Activated naive CD8-positive, alpha-beta T cell treated with anti-CD3 and anti-CD28 coated beads, Interleukin-2, amount 10 ng/mL, durations not matched to agents 7 days and 5 days (primary cell): ENCODE data around the gene MAD1L1. TPM values are rescaled to one million over a fixed set of nuclear protein-coding genes. Genes with fewer than 3 reads are reported as not detected.
"Not testable (repeated sequence)": the region's sequence is repeated elsewhere in the genome, so short reads cannot be mapped to it uniquely, and the experiment has no call there.

Source experiments
- ATAC-seq: fragments of 150-1000 bp; cut with Tn5 transposase; one replicate; pipeline ENCODE4 v1.10.0; 2021; ENCODE audit warnings: low read depth, moderate library complexity
- POLR2A ChIA-PET: fragments of 350-600 bp; sonication (Branson Sonifier 250); formaldehyde crosslinking; loops from one replicate; lab custom pipeline; 2021; ENCODE audit warnings: antibody characterized with exemption; lab: Charles Lee
- DNase-seq: peaks from one replicate; pipeline ENCODE4 v3.0.0; 2021
- H3K27ac Mint-ChIP-seq: one replicate; pipeline ENCODE4 v1.8.0; 2022; ENCODE audit warnings: mild to moderate bottlenecking, mixed read lengths
- H3K27me3 Mint-ChIP-seq: one replicate; pipeline ENCODE4 v1.8.0; 2022; ENCODE audit warnings: mild to moderate bottlenecking, moderate library complexity, mixed read lengths
- H3K36me3 Mint-ChIP-seq: one replicate; pipeline ENCODE4 v1.8.0; 2021; ENCODE audit warnings: mild to moderate bottlenecking, mixed read lengths
- H3K4me1 Mint-ChIP-seq: one replicate; pipeline ENCODE4 v1.8.0; 2021; ENCODE audit warnings: mixed read lengths
- H3K4me3 Mint-ChIP-seq: one replicate; pipeline ENCODE4 v1.8.0; 2022; ENCODE audit warnings: mild to moderate bottlenecking, moderate library complexity, mixed read lengths
- H3K9me3 Mint-ChIP-seq: one replicate; pipeline ENCODE4 v1.8.0; 2021; ENCODE audit warnings: mixed read lengths
- total RNA-seq, 2 experiments: library from RNA; stranded (reverse); gene quantifications; one replicate each; pipeline ENCODE4 v1.2.3, GENCODE V29; 2021

The MAD1L1 gene
- total RNA-seq, 2 experiments from 2014 or later: 72.7 to 82.6 TPM

GRCh38 chr7:2164646-2165045 is 68.1 kb downstream of the MAD1L1 start:
- H3K27ac Mint-ChIP-seq: no peak overlapping the region
- H3K27me3 Mint-ChIP-seq: no peaks in the 10 kb centered on the region
- H3K36me3 Mint-ChIP-seq: no peaks in the 10 kb centered on the region
- no peak overlapping the region for H3K4me3 Mint-ChIP-seq
- ATAC-seq (no peak), DNase-seq (no peak)
- no peaks in the 10 kb centered on the region for H3K9me3 Mint-ChIP-seq
- no peaks in the 10 kb centered on the region for H3K4me1 Mint-ChIP-seq
- POLR2A ChIA-PET: no interaction called here

DNA sequence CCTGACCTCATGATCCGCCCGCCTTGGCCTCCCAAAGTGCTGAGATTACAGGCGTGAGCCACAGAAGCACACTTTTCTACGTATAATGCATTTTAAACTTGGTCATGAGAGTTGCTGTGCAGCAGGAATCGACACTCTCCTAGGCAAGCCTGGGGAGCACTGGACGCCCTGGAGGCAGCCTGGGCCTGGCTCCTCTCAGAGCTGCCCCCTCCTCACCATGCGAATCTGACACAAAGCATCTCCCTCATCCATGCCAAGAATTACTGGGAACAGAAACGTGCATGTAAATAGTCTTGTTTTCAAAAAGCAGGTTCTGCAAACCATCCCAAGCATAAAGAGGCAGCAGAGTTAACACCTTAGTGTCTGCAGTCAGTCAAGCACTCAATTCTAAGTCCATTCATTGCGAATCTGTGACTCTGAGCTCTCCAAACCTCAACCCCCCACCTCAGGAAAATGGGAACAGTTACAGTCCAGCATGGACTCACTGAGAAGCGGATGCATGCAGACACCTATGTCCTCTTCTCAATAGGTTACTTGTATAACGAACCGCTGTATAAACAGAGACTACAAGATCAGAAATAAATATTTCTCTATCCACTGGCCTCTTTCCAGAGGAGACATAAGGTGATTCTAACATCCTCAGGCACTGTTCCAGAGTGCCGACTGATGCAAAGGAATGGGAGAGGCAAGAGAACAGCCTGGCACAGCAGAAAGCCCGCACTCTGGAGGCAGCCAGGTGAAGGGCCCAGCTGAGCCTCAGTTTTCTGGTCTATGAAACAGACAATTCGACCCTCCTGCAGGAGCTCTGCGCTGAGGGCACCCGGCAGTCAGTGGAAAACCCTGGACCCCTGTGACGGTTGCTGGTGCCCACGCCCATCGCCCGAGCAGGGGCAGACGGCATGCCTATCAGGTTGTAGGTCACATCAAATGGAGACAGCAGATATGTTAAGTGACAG is 68.9 kb downstream of the MAD1L1 start:
- ATAC-seq (no peak), DNase-seq (no peak)
- Mint-ChIP-seq H3K4me3 (no peak overlapping the region), H3K27me3 (no peaks in the 10 kb centered on the region), H3K27ac (no peak overlapping the region), H3K36me3 (no peaks in the 10 kb centered on the region), H3K4me1 (no peaks in the 10 kb centered on the region), H3K9me3 (no peaks in the 10 kb centered on the region)
- POLR2A ChIA-PET: no interaction called here

GRCh38 chr7:2162959-2163358 is 69.8 kb downstream of the MAD1L1 start:
- Mint-ChIP-seq H3K36me3 (no peaks in the 10 kb centered on the region), H3K27ac (no peak overlapping the region), H3K4me3 (no peak overlapping the region), H3K9me3 (no peaks in the 10 kb centered on the region), H3K4me1 (no peaks in the 10 kb centered on the region), H3K27me3 (no peaks in the 10 kb centered on the region)
- ATAC-seq (no peak), DNase-seq (no peak)
- POLR2A ChIA-PET: no interaction called here

DNA sequence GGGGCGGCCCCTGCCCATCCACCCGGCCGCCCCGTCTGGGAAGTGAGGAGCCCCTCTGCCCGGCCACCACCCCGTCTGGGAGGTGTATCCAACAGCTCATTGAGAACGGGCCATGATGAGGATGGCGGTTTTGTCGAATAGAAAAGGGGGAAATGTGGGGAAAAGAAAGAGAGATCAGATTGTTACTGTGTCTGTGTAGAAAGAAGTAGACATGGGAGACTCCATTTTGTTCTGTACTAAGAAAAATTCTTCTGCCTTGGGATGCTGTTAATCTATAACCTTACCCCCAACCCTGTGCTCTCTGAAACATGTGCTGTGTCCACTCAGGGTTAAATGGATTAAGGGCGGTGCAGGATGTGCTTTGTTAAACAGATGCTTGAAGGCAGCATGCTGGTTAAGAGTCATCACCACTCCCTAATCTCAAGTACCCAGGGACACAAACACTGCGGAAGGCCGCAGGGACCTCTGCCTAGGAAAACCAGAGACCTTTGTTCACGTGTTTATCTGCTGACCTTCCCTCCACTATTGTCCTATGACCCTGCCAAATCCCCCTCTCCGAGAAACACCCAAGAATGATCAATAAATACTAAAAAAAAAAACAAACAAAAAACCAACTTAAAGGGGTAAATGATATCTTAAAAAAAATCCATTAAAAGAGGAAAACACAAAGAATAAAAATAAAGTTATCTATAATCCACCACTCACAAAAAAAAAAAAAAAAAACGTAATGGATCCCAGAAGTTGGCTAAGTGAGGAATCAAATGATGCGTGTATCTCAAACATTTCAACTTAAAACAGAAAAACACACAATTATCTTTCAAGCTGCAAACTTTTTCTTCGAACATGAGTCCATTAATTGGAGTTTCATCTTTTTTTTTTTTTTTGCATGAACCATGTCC is 70.5 kb downstream of the MAD1L1 start:
- H3K36me3 Mint-ChIP-seq, DNase-seq, ATAC-seq, H3K27ac Mint-ChIP-seq, POLR2A ChIA-PET, H3K4me1 Mint-ChIP-seq, H3K9me3 Mint-ChIP-seq, H3K27me3 Mint-ChIP-seq, H3K4me3 Mint-ChIP-seq: not testable (repeated sequence)

DNA sequence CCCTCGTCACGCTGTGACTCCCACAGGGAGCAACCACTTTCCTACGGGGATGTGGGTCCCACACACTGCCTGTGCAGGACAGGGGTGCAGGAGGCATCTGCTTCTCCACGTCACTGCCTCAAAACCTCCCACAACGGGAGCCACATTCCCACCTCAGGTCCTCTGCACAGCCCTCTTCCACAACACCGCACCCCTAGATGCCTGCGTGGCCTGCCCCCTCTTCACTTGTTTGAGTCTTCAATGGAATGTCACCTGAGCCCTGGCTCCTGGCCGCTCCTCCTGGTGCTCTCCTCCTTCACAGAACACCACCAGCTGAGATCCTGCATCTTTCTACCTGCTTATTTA is 73.6 kb downstream of the MAD1L1 start:
- no peak overlapping the region for H3K27ac Mint-ChIP-seq
- H3K9me3 Mint-ChIP-seq: no peaks in the 10 kb centered on the region

GRCh38 chr7:2158331-2159175 is 74.2 kb downstream of the MAD1L1 start:
- H3K9me3 Mint-ChIP-seq: no peaks in the 10 kb centered on the region
- POLR2A ChIA-PET: interaction anchor here (0.6 kb wide), 1 partner anchor 87 kb away, joined by 3 read pairs; no protein-coding TSS in a partner anchor
- H3K27ac Mint-ChIP-seq: no peak overlapping the region

More for the DNA sequence above, 73.6 kb downstream of the MAD1L1 start:
- Mint-ChIP-seq H3K4me1 (no peaks in the 10 kb centered on the region), H3K27me3 (no peaks in the 10 kb centered on the region), H3K4me3 (no peak overlapping the region), H3K36me3 (no peaks in the 10 kb centered on the region)
- DNase-seq: no peak
- ATAC-seq: no peak
- POLR2A ChIA-PET: no interaction called here

DNA sequence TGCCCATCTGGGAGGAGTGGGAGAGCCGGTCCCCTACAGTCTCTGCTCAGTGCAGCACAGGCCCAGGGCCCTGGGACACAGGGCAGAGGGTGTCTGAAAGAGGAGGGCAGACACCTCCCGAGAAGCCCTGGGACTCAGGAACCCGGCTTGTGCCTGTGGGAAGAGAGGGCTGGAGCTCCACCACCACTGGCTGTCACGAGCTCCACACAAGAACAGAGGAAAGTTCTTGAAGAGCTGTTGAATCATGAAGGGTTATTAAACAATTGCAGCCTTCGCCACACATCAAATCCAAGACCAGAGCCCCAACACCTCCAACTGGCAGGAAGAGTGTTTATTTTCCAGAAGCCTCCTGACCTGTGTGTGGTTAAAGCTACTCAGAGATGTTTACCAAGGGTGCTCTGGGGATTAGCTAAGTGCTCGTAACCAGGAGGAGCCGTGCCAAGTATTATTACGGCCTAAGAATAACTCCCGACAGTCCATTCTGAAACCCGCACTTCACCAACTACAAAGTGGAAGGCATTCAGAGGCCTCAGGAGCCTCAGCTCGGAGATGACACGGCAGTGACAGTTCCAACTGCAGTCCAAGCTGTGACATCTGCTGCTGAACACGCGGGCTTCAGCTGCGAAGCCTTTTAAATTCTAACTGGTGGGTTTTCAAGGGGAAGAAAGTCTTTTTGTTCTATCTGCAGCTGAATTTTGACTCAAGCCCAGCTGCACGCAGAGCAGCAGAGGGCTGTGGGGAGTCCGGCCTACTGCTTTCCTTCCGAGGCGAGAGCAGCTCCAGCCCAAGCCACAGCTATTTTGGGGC is 75.1 kb downstream of the MAD1L1 start:
- POLR2A ChIA-PET: interaction anchor here (0.6 kb wide), 1 partner anchor 88 kb away, joined by 3 read pairs; no protein-coding TSS in a partner anchor
- Mint-ChIP-seq H3K9me3 (no peaks in the 10 kb centered on the region), H3K27me3 (no peaks in the 10 kb centered on the region), H3K27ac (no peak overlapping the region), H3K4me3 (no peak overlapping the region), H3K4me1 (no peaks in the 10 kb centered on the region), H3K36me3 (no peaks in the 10 kb centered on the region)
- ATAC-seq (no peak), DNase-seq (peak; percentile 20)

More at GRCh38 chr7:2158331-2159175, 74.2 kb downstream of the MAD1L1 start:
- no peak for ATAC-seq
- no peaks in the 10 kb centered on the region for H3K27me3 Mint-ChIP-seq
- no peak overlapping the region for H3K4me3 Mint-ChIP-seq
- DNase-seq: peak; percentile 26
- H3K36me3 Mint-ChIP-seq: no peaks in the 10 kb centered on the region
- H3K4me1 Mint-ChIP-seq: no peaks in the 10 kb centered on the region

- POLR2A ChIA-PET: no interaction called here
- Mint-ChIP-seq H3K4me3 (no peak overlapping the region), H3K9me3 (no peaks in the 10 kb centered on the region), H3K36me3 (no peaks in the 10 kb centered on the region), H3K4me1 (no peaks in the 10 kb centered on the region), H3K27me3 (no peaks in the 10 kb centered on the region), H3K27ac (no peak overlapping the region)
- ATAC-seq (no peak), DNase-seq (no peak)
Measured at GRCh38 chr7:2156756-2157472, 75.8 kb downstream of the MAD1L1 start.

DNA sequence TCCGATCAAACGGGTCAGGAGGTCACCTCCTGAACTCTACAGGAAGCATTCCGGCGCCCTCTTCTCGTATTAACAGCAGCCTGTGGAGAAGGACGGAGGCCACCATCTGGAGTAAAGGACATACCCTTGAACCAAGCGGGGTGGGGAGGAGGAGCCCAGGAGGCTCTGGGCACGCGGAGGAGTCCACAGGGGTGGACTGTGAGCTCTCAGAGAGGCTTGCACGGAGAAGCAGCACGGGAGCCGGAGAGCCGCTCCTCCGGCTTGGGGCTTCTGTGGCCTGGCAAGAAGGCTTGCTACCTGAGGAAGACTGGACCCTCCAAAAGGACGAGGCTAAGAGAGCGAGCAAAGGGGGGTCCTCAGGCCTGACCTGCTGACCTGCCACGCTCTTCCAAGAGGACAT is 77.9 kb downstream of the MAD1L1 start:
- POLR2A ChIA-PET: no interaction called here
- DNase-seq (no peak), ATAC-seq (no peak)
- H3K4me1 Mint-ChIP-seq: no peaks in the 10 kb centered on the region
- no peak overlapping the region for H3K27ac Mint-ChIP-seq
- H3K36me3 Mint-ChIP-seq: no peaks in the 10 kb centered on the region
- H3K4me3 Mint-ChIP-seq: no peak overlapping the region
- H3K9me3 Mint-ChIP-seq: no peaks in the 10 kb centered on the region
- no peaks in the 10 kb centered on the region for H3K27me3 Mint-ChIP-seq

DNA sequence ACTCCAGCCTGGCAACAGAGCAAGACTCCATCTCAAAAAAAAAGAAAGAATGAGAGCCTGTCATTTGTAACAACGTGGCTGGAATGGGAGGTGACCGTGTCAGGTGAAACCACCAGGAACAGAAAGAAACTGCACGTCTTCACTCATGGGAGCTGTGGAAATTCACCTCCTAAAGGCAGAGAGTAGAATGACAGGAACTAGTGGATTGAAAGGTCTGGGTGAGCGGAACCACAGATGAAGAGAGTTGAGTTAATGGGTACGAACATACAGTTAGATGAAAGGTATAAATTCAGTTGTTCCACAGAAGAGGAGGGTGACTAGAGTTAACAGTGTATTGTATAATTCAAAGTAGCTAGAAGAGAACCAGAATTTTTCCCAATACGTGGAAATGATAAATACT is 78.6 kb downstream of the MAD1L1 start:
- DNase-seq: no peak
- Mint-ChIP-seq H3K27ac (no peak overlapping the region), H3K27me3 (no peaks in the 10 kb centered on the region), H3K4me3 (no peak overlapping the region), H3K9me3 (no peaks in the 10 kb centered on the region), H3K36me3 (no peaks in the 10 kb centered on the region), H3K4me1 (no peaks in the 10 kb centered on the region)
- ATAC-seq: no peak
- POLR2A ChIA-PET: no interaction called here

DNA sequence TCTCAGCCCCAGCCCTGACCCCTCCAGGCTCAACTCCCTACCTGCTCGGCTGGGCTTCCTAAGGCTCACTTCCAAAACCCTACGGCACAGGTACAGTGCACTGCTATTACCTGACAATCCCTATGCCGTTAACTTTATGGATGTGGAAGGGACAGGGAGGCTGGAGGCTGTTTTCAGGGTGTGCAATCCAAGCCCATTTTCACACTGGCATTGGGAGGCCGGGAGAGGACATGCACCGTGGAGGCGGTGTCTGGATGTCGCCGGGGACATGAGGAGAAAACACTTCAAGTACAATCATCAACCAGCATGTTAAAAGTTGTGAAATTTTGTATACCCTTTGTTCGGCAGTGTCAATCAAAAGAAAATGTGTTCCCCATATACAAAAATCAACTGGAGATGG is 80.1 kb downstream of the MAD1L1 start:
- no peaks in the 10 kb centered on the region for H3K9me3 Mint-ChIP-seq
- no peaks in the 10 kb centered on the region for H3K36me3 Mint-ChIP-seq
- DNase-seq: no peak
- POLR2A ChIA-PET: no interaction called here
- no peaks in the 10 kb centered on the region for H3K27me3 Mint-ChIP-seq
- no peak overlapping the region for H3K27ac Mint-ChIP-seq
- H3K4me1 Mint-ChIP-seq: no peaks in the 10 kb centered on the region
- H3K4me3 Mint-ChIP-seq: no peak overlapping the region
- ATAC-seq: no peak
